ENCODE results near the gene ATP2C2. TPM values are rescaled to one million over a fixed set of nuclear protein-coding genes. Genes with fewer than 3 reads are reported as not detected.

Gene ATP2C2
- total and polyA plus RNA-seq, 9 of the 15 experiments (the other 6 are each of a cell fraction or from before 2014, with no cell fraction given): 0.75 TPM; not detected in 8

GRCh38 chr16:84500531-84500930 lies 132.2 kb downstream of the ATP2C2 start (continued):
- TF ChIP-seq ID3 (CRISPR knock-in tag; IDR thresholded peaks at IDR 0.05) (no peak), ID3 (tag; IDR thresholded peaks at IDR 0.05) (no peak)

- Histone ChIP-seq H3K4me3 (no peak overlapping the region), H3K27me3 (ENCODE audit: control insufficient read depth in 2 of 2, insufficient read depth in 2 of 2, low read length in 2 of 2) (no peaks in the 10 kb centered on the region), H3K36me3 (ENCODE audit: control insufficient read depth, insufficient read depth, low read length) (no peaks in the 10 kb centered on the region; the same call in 2 of the 3 replicates), H3K9me3 (replicated peaks; ENCODE audit: control insufficient read depth, insufficient read depth, low read depth, low read length) (no peaks in the 10 kb centered on the region), H3K4me1 (replicated peaks in 1 of 2; ENCODE audit: control insufficient read depth in 2 of 2, insufficient read depth in 2 of 2, low read length in 2 of 2) (peaks cover 19 to 32% of the 10 kb centered on the region in 2 experiments), H3K27ac (ENCODE audit: extremely low read depth, low read depth, low read length) (no peak overlapping the region), H3K79me2 (ENCODE audit: control insufficient read depth, insufficient read depth, low read length) (peaks cover 6% of the 10 kb centered on the region), H3K4me2 (ENCODE audit: insufficient read depth, low read length) (no peak overlapping the region), H3K9ac (ENCODE audit: insufficient read depth in 1 of 2, low read depth in 2 of 2, low read length in 2 of 2) (0 out of 4 replicates have a peak overlapping the region, but pooled peaks of 1 of the 2 experiments have one; percentile 12), H3K9me1 (ENCODE audit: control insufficient read depth, insufficient read depth, low read length) (no peaks in the 10 kb centered on the region), H4K20me1 (replicated peaks; ENCODE audit: control insufficient read depth, insufficient read depth, low read length) (no peaks in the 10 kb centered on the region), H2AFZ (ENCODE audit: low read depth, low read length) (no peak overlapping the region)
- WGBS (ENCODE audit: insufficient coverage, low coverage, missing lambda C conversion rate): 69% methylated on average over 12 of the region's 12 CpGs
- FAIRE-seq (no peak), ATAC-seq (no peak), DNase-seq (ENCODE audit: extremely low read depth in 1 of 4, low spot score in 3 of 4) (no peak)
- intact Hi-C loops (cut with micrococcal nuclease) (no loop called here), in situ Hi-C loops (cut with MboI) (no loop called here)
- no TSS peak for BruUV-seq (replicated peaks)
- ChIA-PET CTCF (ENCODE audit: low intra/inter-chr PET ratio) (interaction anchor here (0.6 kb wide), 1 partner anchor 436 kb away, joined by 4 read pairs; no protein-coding TSS in a partner anchor), POLR2A (no interaction called here)
- TF ChIP-seq SFPQ (IDR thresholded peaks at IDR 0.05; ENCODE audit: low read depth, low read length) (no peak), BACH1 (tag; IDR thresholded peaks at IDR 0.05) (no peak), ZNF507 (tag; conservative IDR thresholded peaks at IDR 0.05) (no peak), UBTF (IDR thresholded peaks at IDR 0.05; ENCODE audit: borderline replicate concordance in 1 of 2, low read depth in 2 of 2, low read length in 2 of 2) (no peak), TFAP4 (CRISPR knock-in tag; IDR thresholded peaks at IDR 0.05; ENCODE audit: borderline replicate concordance) (no peak), ARID3A (IDR thresholded peaks at IDR 0.05; ENCODE audit: borderline replicate concordance, low read depth, low read length) (no peak)
Measured at GRCh38 chr16:84501077-84501735, 132.9 kb downstream of the ATP2C2 start.

All from K562 (cell line).